HUES6 (cell line): Measurements from ENCODE around the gene HNRNPUL1.

ENCODE experiments used
- H3K27ac ChIP-seq: 2 replicates; pipeline ENCODE4 v1.7.0; 2013; ENCODE audit warnings: low read depth, mild to moderate bottlenecking, low read length, inconsistent platforms
- H3K27me3 ChIP-seq: 2 replicates; pipeline ENCODE4 v1.6.1; 2013; ENCODE audit warnings: low read length; ENCODE audit not compliant: control insufficient read depth, insufficient read depth
- H3K36me3 ChIP-seq: 2 replicates; pipeline ENCODE4 v1.6.1; 2013; ENCODE audit warnings: low read length; ENCODE audit not compliant: control insufficient read depth, insufficient read depth
- H3K4me1 ChIP-seq: 2 replicates; pipeline ENCODE4 v1.6.1; 2013; ENCODE audit warnings: low read length; ENCODE audit not compliant: control insufficient read depth, insufficient read depth
- H3K4me3 ChIP-seq: 2 replicates; pipeline ENCODE4 v1.5.1; 2013; ENCODE audit warnings: low read depth, low read length
- H3K9ac ChIP-seq: one replicate; pipeline ENCODE4 v1.6.1; 2013; ENCODE audit warnings: mild to moderate bottlenecking, low read length
- H3K9me3 ChIP-seq: 2 replicates; pipeline ENCODE4 v1.6.1; 2013; ENCODE audit warnings: low read depth, low read length; ENCODE audit not compliant: control insufficient read depth, insufficient read depth

Gene HNRNPUL1

GRCh38 chr19:41238244-41238643, 25.9 kb upstream of the HNRNPUL1 start:
- Histone ChIP-seq H3K4me1 (no peaks in the 10 kb centered on the region), H3K27ac (no peak overlapping the region), H3K27me3 (no peaks in the 10 kb centered on the region), H3K9ac (peak overlapping the region; percentile 15), H3K4me3 (no peak overlapping the region), H3K9me3 (no peaks in the 10 kb centered on the region), H3K36me3 (peaks cover 72% of the 10 kb centered on the region)

- Histone ChIP-seq H3K4me1 (no peaks in the 10 kb centered on the region), H3K9ac (no peak overlapping the region), H3K36me3 (peaks cover 77% of the 10 kb centered on the region), H3K4me3 (no peak overlapping the region), H3K27ac (no peak overlapping the region), H3K27me3 (no peaks in the 10 kb centered on the region), H3K9me3 (no peaks in the 10 kb centered on the region)
These were observed 24.8 kb upstream of the HNRNPUL1 start for GRCh38 chr19:41239363-41239762.

- H3K4me3 ChIP-seq: no peak overlapping the region
- no peak overlapping the region for H3K9ac ChIP-seq
- no peak overlapping the region for H3K27ac ChIP-seq
- no peaks in the 10 kb centered on the region for H3K9me3 ChIP-seq
- no peaks in the 10 kb centered on the region for H3K4me1 ChIP-seq
- H3K27me3 ChIP-seq: no peaks in the 10 kb centered on the region
- H3K36me3 ChIP-seq: peaks cover 78% of the 10 kb centered on the region
These were observed 24.1 kb upstream of the HNRNPUL1 start for GRCh38 chr19:41239961-41240574.

- H3K27ac ChIP-seq: no peak overlapping the region
- peaks cover 79% of the 10 kb centered on the region for H3K36me3 ChIP-seq
- H3K4me1 ChIP-seq: no peaks in the 10 kb centered on the region
- H3K27me3 ChIP-seq: no peaks in the 10 kb centered on the region
- H3K9me3 ChIP-seq: no peaks in the 10 kb centered on the region
- H3K9ac ChIP-seq: no peak overlapping the region
- no peak overlapping the region for H3K4me3 ChIP-seq
These were observed 22.3 kb upstream of the HNRNPUL1 start for GRCh38 chr19:41241859-41242258.

- Histone ChIP-seq H3K27me3 (no peaks in the 10 kb centered on the region), H3K4me3 (no peak overlapping the region), H3K9ac (no peak overlapping the region), H3K27ac (no peak overlapping the region), H3K36me3 (peaks cover 74% of the 10 kb centered on the region), H3K4me1 (no peaks in the 10 kb centered on the region), H3K9me3 (no peaks in the 10 kb centered on the region)
These were observed 20.1 kb upstream of the HNRNPUL1 start for GRCh38 chr19:41244117-41244516.

GRCh38 chr19:41245843-41246242, 18.3 kb upstream of the HNRNPUL1 start:
- H3K9me3 ChIP-seq: no peaks in the 10 kb centered on the region
- no peak overlapping the region for H3K4me3 ChIP-seq
- H3K36me3 ChIP-seq: peaks cover 71% of the 10 kb centered on the region
- no peak overlapping the region for H3K9ac ChIP-seq
- H3K27ac ChIP-seq: no peak overlapping the region
- no peaks in the 10 kb centered on the region for H3K27me3 ChIP-seq
- H3K4me1 ChIP-seq: no peaks in the 10 kb centered on the region

- no peak overlapping the region for H3K9ac ChIP-seq
- no peaks in the 10 kb centered on the region for H3K9me3 ChIP-seq
- no peaks in the 10 kb centered on the region for H3K27me3 ChIP-seq
- H3K4me3 ChIP-seq: no peak overlapping the region
- H3K27ac ChIP-seq: no peak overlapping the region
- H3K4me1 ChIP-seq: no peaks in the 10 kb centered on the region
- H3K36me3 ChIP-seq: peaks cover 68% of the 10 kb centered on the region
These were observed 15.3 kb upstream of the HNRNPUL1 start for GRCh38 chr19:41248895-41249294.

GRCh38 chr19:41249707-41250423, 14.3 kb upstream of the HNRNPUL1 start:
- Histone ChIP-seq H3K27me3 (no peaks in the 10 kb centered on the region), H3K4me3 (no peak overlapping the region), H3K27ac (no peak overlapping the region), H3K9ac (no peak overlapping the region), H3K9me3 (no peaks in the 10 kb centered on the region), H3K4me1 (no peaks in the 10 kb centered on the region), H3K36me3 (peaks cover 67% of the 10 kb centered on the region)

GRCh38 chr19:41253660-41254059, 10.5 kb upstream of the HNRNPUL1 start:
- H3K4me1 ChIP-seq: no peaks in the 10 kb centered on the region

GRCh38 chr19:41255171-41255570, 9.0 kb upstream of the HNRNPUL1 start:
- no peaks in the 10 kb centered on the region for H3K9me3 ChIP-seq
- H3K4me1 ChIP-seq: no peaks in the 10 kb centered on the region
- no peak overlapping the region for H3K4me3 ChIP-seq
- peaks cover 78% of the 10 kb centered on the region for H3K36me3 ChIP-seq
- H3K9ac ChIP-seq: no peak overlapping the region
- H3K27ac ChIP-seq: no peak overlapping the region
- no peaks in the 10 kb centered on the region for H3K27me3 ChIP-seq

More at GRCh38 chr19:41253660-41254059, 10.5 kb upstream of the HNRNPUL1 start:
- H3K27ac ChIP-seq: no peak overlapping the region
- H3K4me3 ChIP-seq: no peak overlapping the region
- H3K27me3 ChIP-seq: no peaks in the 10 kb centered on the region
- H3K36me3 ChIP-seq: peaks cover 77% of the 10 kb centered on the region
- H3K9ac ChIP-seq: no peak overlapping the region
- H3K9me3 ChIP-seq: no peaks in the 10 kb centered on the region

- H3K9me3 ChIP-seq: no peaks in the 10 kb centered on the region
- no peak overlapping the region for H3K27ac ChIP-seq
- peak overlapping the region; percentile 44 for H3K9ac ChIP-seq
- H3K4me3 ChIP-seq: peak overlapping the region; percentile 83
- peaks cover 9% of the 10 kb centered on the region for H3K4me1 ChIP-seq
- H3K27me3 ChIP-seq: no peaks in the 10 kb centered on the region
- peaks cover 31% of the 10 kb centered on the region for H3K36me3 ChIP-seq
These were observed 2.5 kb upstream of the HNRNPUL1 start for GRCh38 chr19:41261474-41262190.
